ENCODE measurements around the gene ATP2B2.

- TF ChIP-seq EZH2 (IDR thresholded peaks at IDR 0.05; ENCODE audit: borderline replicate concordance) (no peak), EZH2phosphoT487 (IDR thresholded peaks at IDR 0.05; ENCODE audit: low read depth, severe bottlenecking, unreplicated experiment) (no peak)
- TF ChIP-seq, protein P1, sequence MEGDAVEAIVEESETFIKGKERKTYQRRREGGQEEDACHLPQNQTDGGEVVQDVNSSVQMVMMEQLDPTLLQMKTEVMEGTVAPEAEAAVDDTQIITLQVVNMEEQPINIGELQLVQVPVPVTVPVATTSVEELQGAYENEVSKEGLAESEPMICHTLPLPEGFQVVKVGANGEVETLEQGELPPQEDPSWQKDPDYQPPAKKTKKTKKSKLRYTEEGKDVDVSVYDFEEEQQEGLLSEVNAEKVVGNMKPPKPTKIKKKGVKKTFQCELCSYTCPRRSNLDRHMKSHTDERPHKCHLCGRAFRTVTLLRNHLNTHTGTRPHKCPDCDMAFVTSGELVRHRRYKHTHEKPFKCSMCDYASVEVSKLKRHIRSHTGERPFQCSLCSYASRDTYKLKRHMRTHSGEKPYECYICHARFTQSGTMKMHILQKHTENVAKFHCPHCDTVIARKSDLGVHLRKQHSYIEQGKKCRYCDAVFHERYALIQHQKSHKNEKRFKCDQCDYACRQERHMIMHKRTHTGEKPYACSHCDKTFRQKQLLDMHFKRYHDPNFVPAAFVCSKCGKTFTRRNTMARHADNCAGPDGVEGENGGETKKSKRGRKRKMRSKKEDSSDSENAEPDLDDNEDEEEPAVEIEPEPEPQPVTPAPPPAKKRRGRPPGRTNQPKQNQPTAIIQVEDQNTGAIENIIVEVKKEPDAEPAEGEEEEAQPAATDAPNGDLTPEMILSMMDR (IDR thresholded peaks at IDR 0.05; ENCODE audit: poor library complexity) = no peak
These were observed 185.1 kb downstream of the ATP2B2 start for GRCh38 chr3:10320320-10320677.
